Tibial nerve (tissue), 4 donors: ENCODE measurements around the gene CYP4F11.

Experiments used
- EP300 ChIP-seq, 2 donors: sonication (generic); formaldehyde crosslinking; IDR thresholded peaks; one replicate each; pipeline ENCODE4 v1.6.1; 2017; ENCODE audit warnings: antibody characterized with exemption in 2 of 2, mild to moderate bottlenecking in 1 of 2
- POLR2A ChIP-seq, 2 donors: fragments of 450-650 bp; IDR thresholded peaks; one replicate each; pipeline ENCODE4 v1.6.1; 2017; ENCODE audit warnings: antibody characterized with exemption in 2 of 2, mild to moderate bottlenecking in 2 of 2, moderate library complexity in 2 of 2
- TF ChIP-seq, protein P1 (sequence below), 5 experiments: fragments of 200-600 bp in 3 of 5; fragments of 450-650 bp in 2 of 5; sonication (generic) in 3 of 5; IDR thresholded peaks; one replicate each; pipeline ENCODE4 v1.5.1; 2016 to 2019; ENCODE audit warnings: antibody characterized with exemption in 5 of 5, mild to moderate bottlenecking in 3 of 5, moderate library complexity in 2 of 5

DNA sequence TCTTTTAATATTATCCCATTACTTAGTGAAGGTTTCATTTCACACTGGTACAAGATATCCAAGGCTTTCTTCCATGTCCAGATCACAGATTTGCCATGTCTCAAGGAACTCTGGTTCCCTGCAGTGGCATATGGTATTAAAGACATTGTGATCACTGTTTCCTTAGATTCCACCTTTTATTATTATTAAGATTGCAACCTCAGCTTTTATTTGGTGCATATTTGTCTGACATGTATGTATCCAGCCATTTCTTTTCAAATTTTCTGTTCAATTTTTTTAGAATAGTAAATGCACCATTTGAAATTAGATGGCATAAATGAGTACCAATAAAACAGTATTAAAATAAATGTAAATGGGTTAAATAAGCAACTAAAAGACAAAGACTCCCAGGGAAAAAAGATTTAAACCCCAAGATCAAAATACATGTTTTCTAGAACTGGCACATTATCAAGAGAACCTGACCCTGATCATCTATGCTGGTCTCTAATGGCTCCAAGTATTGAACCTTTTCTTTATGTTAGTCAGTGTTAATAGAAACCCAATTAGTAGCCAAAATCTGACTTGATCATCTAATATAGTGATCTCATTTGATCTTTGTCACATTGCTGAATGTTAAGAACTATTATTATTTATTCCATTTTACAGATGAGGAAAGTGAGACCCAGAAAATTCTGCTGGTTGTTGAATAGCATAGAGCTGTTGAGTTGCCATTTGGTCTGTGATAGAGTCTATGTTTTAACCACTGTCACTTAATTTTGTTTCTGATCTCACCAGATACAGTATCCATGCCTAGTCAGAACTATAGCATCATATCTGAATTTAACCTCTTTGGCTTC is 14.1 kb upstream of the CYP4F11 start, which contains the start of gene OR10H4:
- no peak for TF ChIP-seq POLR2A (IDR thresholded peaks at IDR 0.05)
- TF ChIP-seq, protein P1, sequence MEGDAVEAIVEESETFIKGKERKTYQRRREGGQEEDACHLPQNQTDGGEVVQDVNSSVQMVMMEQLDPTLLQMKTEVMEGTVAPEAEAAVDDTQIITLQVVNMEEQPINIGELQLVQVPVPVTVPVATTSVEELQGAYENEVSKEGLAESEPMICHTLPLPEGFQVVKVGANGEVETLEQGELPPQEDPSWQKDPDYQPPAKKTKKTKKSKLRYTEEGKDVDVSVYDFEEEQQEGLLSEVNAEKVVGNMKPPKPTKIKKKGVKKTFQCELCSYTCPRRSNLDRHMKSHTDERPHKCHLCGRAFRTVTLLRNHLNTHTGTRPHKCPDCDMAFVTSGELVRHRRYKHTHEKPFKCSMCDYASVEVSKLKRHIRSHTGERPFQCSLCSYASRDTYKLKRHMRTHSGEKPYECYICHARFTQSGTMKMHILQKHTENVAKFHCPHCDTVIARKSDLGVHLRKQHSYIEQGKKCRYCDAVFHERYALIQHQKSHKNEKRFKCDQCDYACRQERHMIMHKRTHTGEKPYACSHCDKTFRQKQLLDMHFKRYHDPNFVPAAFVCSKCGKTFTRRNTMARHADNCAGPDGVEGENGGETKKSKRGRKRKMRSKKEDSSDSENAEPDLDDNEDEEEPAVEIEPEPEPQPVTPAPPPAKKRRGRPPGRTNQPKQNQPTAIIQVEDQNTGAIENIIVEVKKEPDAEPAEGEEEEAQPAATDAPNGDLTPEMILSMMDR (IDR thresholded peaks at IDR 0.05): no peak
- no peak for TF ChIP-seq EP300 (IDR thresholded peaks at IDR 0.05)
